B cell (primary cell): Measurements from ENCODE around the gene NEGR1. TPM values are rescaled to one million over a fixed set of nuclear protein-coding genes. Genes with fewer than 3 reads are reported as not detected.

Experiments
- ATAC-seq: fragments of 200-7000 bp; cut with Tn5 transposase; one replicate; pipeline ENCODE4 v1.10.0; 2021; ENCODE audit warnings: low read depth, mild to moderate bottlenecking, moderate number of reproducible peaks, moderate library complexity
- CTCF ChIA-PET: fragments of 350-600 bp; sonication (Branson Sonifier 250); formaldehyde crosslinking; loops from one replicate; lab custom pipeline; 2021; ENCODE audit warnings: antibody characterized with exemption, inconsistent platforms; lab: Charles Lee
- POLR2A ChIA-PET: fragments of 350-600 bp; sonication (Branson Sonifier 250); formaldehyde crosslinking; loops from one replicate; lab custom pipeline; 2021; ENCODE audit warnings: antibody characterized with exemption; lab: Charles Lee
- DNase-seq: peaks from one replicate; pipeline ENCODE4 v3.0.0; 2013
- H2AFZ ChIP-seq: 2 replicates; pipeline ENCODE4 v1.6.1; 2012; ENCODE audit warnings: mild to moderate bottlenecking, low read depth, low read length; ENCODE audit not compliant: insufficient read depth, poor library complexity, severe bottlenecking
- H3K27ac ChIP-seq, 2 donors: 1 replicate in 1 of 2; 2 replicates in 1 of 2; pipeline ENCODE4 v1.5.1; 2012 to 2013; ENCODE audit warnings: low read length in 2 of 2, mild to moderate bottlenecking in 2 of 2, moderate library complexity in 1 of 2
- H3K27me3 ChIP-seq, 4 experiments: fragments of 200-600 bp in 1 of 4; sonication (generic) in 1 of 4; replicated peaks in 1 of 4; 1 replicate in 2 of 4; 2 replicates in 2 of 4; pipeline versions ENCODE4 v1.6.1 to v1.7.0; 2013 to 2016; ENCODE audit warnings: low read length in 3 of 4, mild to moderate bottlenecking in 2 of 4, mixed read lengths in 1 of 4, moderate library complexity in 1 of 4; ENCODE audit not compliant: insufficient read depth in 4 of 4, control insufficient read depth in 3 of 4; ENCODE audit errors: control extremely low read depth in 1 of 4
- H3K36me3 ChIP-seq, 2 experiments: replicated peaks in 1 of 2; 1 replicate in 1 of 2; 2 replicates in 1 of 2; pipeline versions ENCODE4 v1.6.1 to v1.7.1; 2013; ENCODE audit warnings: low read length in 1 of 2; ENCODE audit not compliant: insufficient read depth in 2 of 2, control insufficient read depth in 1 of 2; ENCODE audit errors: control extremely low read depth in 1 of 2, extremely low read depth in 1 of 2
- H3K4me1 ChIP-seq, 2 donors: fragments of 200-600 bp in 1 of 2; sonication (generic) in 1 of 2; 1 replicate in 1 of 2; 2 replicates in 1 of 2; pipeline versions ENCODE4 v1.5.1 to v1.6.1; 2013 to 2017; ENCODE audit warnings: low read length in 2 of 2; ENCODE audit not compliant: control insufficient read depth in 2 of 2, insufficient read depth in 2 of 2
- H3K4me2 ChIP-seq: replicated peaks from 2 replicates; pipeline ENCODE3; 2012; ENCODE audit warnings: mild to moderate bottlenecking, low read depth, low read length; ENCODE audit not compliant: poor library complexity, severe bottlenecking
- H3K4me3 ChIP-seq, 5 experiments: fragments of 200-600 bp in 1 of 5; sonication (generic) in 1 of 5; 1 replicate in 3 of 5; 2 replicates in 2 of 5; pipeline versions ENCODE4 v1.5.1 to v1.7.0; 2011 to 2016; ENCODE audit warnings: low read length in 4 of 5, mild to moderate bottlenecking in 4 of 5, low read depth in 2 of 5, control low read depth in 1 of 5, moderate library complexity in 1 of 5; ENCODE audit not compliant: insufficient read depth in 1 of 5; ENCODE audit errors: control extremely low read depth in 1 of 5, extremely low read depth in 1 of 5
- H3K79me2 ChIP-seq: fragments of 200-600 bp; sonication (generic); one replicate; pipeline ENCODE4 v1.6.0; 2016; ENCODE audit warnings: low read length; ENCODE audit not compliant: control insufficient read depth, insufficient read depth
- H3K9ac ChIP-seq: fragments of 200-600 bp; sonication (generic); 2 replicates; pipeline ENCODE4 v1.6.1; 2017; ENCODE audit warnings: mild to moderate bottlenecking, low read length, moderate library complexity
- H3K9me3 ChIP-seq, 3 donors: one replicate each; pipeline versions ENCODE4 v1.6.1 to v1.7.1; 2013; ENCODE audit warnings: low read length in 2 of 3; ENCODE audit not compliant: control insufficient read depth in 2 of 3, insufficient read depth in 1 of 3; ENCODE audit errors: control extremely low read depth in 1 of 3
- H4K20me1 ChIP-seq: 2 replicates; pipeline ENCODE4 v1.6.0; 2012; ENCODE audit warnings: mild to moderate bottlenecking, low read length; ENCODE audit not compliant: insufficient read depth, control insufficient read depth, poor library complexity, severe bottlenecking
- H3K27ac Mint-ChIP-seq: one replicate; pipeline ENCODE4 v1.8.0; 2021; ENCODE audit warnings: mixed read lengths
- H3K27me3 Mint-ChIP-seq: one replicate; pipeline ENCODE4 v1.8.0; 2021; ENCODE audit warnings: mixed read lengths
- H3K4me1 Mint-ChIP-seq: one replicate; pipeline ENCODE4 v1.8.0; 2021; ENCODE audit warnings: mixed read lengths
- H3K4me3 Mint-ChIP-seq: one replicate; pipeline ENCODE4 v1.8.0; 2021; ENCODE audit warnings: mixed read lengths
- H3K9me3 Mint-ChIP-seq: one replicate; pipeline ENCODE4 v1.8.0; 2022; ENCODE audit warnings: mixed read lengths; ENCODE audit not compliant: insufficient read depth
- EZH2 ChIP-seq: IDR thresholded peaks from 2 replicates; pipeline ENCODE4 v1.6.1; 2012; ENCODE audit warnings: borderline replicate concordance, low read depth, mild to moderate bottlenecking, moderate library complexity, low read length; ENCODE audit not compliant: insufficient read depth, poor library complexity, severe bottlenecking
- WGBS: methylation state at CpG from one replicate; pipeline ENCODE4 v1.1.5; 2013; ENCODE audit warnings: missing lambda C conversion rate; ENCODE audit not compliant: insufficient coverage; 5-methylcytosine and 5-hydroxymethylcytosine counted together
- intact Hi-C: fragments of 100-400 bp; cut with micrococcal nuclease; formaldehyde crosslinking; loops from one replicate; pipeline ENCODE4 v1.10.0; 2022
- polyA plus RNA-seq: library from polyadenylated mRNA; depleted of rRNA; stranded (reverse); fragments of >200 nt; gene quantifications from 2 replicates; pipeline ENCODE4 v1.2.3, GENCODE V29; 2012
- total RNA-seq, 2 donors: library from RNA; stranded (reverse); fragments of 120-200 nt in 1 of 2; gene quantifications; 1 replicate in 1 of 2; 2 replicates in 1 of 2; pipeline versions ENCODE4 v1.2.3 to v1.2.4, GENCODE V29; 2013 to 2022
- TF ChIP-seq, protein P1 (sequence below): fragments of 200-600 bp; IDR thresholded peaks from one replicate; pipeline ENCODE4 v1.8.0; 2022; ENCODE audit warnings: antibody characterized with exemption, mild to moderate bottlenecking

NEGR1 gene
- total and polyA plus RNA-seq, 2 donors (not counting 1 experiment from before 2014, with no cell fraction given), result 0.01 TPM; not detected in 1

DNA sequence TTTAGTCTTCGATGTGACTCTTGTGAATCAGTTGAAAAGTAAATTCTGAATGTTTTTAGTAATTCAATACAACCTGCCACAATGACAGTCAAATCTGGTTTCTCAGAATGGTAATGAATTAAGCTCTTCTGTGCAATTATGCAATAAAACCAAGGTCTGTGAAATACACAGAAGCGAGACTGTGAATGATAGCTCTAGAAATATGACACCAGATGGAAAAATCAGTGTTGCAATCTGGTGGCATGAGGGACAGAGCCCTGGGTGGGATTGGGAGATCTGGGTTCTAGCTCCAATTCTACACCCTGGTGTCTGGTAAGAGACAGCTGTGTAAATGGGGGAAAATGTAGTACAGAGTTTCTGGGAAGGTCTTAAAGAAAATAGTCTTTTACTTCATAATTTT lies 615.1 kb downstream of the NEGR1 start:
- H2AFZ ChIP-seq, result no peak overlapping the region
- no peaks in the 10 kb centered on the region for H4K20me1 ChIP-seq
- TF ChIP-seq, protein P1, sequence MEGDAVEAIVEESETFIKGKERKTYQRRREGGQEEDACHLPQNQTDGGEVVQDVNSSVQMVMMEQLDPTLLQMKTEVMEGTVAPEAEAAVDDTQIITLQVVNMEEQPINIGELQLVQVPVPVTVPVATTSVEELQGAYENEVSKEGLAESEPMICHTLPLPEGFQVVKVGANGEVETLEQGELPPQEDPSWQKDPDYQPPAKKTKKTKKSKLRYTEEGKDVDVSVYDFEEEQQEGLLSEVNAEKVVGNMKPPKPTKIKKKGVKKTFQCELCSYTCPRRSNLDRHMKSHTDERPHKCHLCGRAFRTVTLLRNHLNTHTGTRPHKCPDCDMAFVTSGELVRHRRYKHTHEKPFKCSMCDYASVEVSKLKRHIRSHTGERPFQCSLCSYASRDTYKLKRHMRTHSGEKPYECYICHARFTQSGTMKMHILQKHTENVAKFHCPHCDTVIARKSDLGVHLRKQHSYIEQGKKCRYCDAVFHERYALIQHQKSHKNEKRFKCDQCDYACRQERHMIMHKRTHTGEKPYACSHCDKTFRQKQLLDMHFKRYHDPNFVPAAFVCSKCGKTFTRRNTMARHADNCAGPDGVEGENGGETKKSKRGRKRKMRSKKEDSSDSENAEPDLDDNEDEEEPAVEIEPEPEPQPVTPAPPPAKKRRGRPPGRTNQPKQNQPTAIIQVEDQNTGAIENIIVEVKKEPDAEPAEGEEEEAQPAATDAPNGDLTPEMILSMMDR, result no peak
- TF ChIP-seq EZH2, result no peak
- DNase-seq (no peak), ATAC-seq (no peak)
- H3K27me3 ChIP-seq, result no peaks in the 10 kb centered on the region
- H3K27ac ChIP-seq, result no peak overlapping the region
- intact Hi-C loops, result no loop called here
- Mint-ChIP-seq H3K9me3 (no peaks in the 10 kb centered on the region), H3K4me1 (no peaks in the 10 kb centered on the region), H3K4me3 (no peak overlapping the region), H3K27me3 (no peaks in the 10 kb centered on the region), H3K27ac (no peak overlapping the region)
- no peak overlapping the region for H3K4me2 ChIP-seq
- H3K79me2 ChIP-seq, result no peaks in the 10 kb centered on the region
- no peaks in the 10 kb centered on the region for H3K4me1 ChIP-seq
- H3K36me3 ChIP-seq, result no peaks in the 10 kb centered on the region
- H3K4me3 ChIP-seq, result no peak overlapping the region
- 80% methylated on average over 1 of the region's 2 CpGs for WGBS
- H3K9me3 ChIP-seq, result no peaks in the 10 kb centered on the region
- ChIA-PET CTCF (no interaction called here), POLR2A (no interaction called here)
- H3K9ac ChIP-seq, result no peak overlapping the region

DNA sequence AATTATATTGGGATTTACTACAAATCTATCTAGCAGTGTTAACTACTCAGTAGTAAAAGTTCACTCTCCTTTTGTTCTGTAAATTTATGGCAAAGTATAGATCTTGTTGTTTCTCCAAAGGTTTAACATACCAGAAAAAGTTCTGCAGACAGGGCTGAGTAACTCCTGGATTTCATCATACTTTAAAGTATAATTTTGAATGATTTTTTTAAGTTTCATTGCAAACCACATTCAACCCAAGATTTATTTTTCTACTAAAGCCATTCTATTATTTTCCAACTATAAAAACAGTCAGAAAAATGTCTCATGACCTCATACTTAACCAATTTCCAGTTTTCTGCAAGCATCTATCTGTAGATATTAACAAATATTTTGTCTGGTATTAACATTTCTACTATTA lies 615.7 kb downstream of the NEGR1 start:
- H3K9me3 ChIP-seq, result no peaks in the 10 kb centered on the region
- H3K27me3 ChIP-seq, result no peaks in the 10 kb centered on the region
- Mint-ChIP-seq H3K27ac (no peak overlapping the region), H3K4me1 (no peaks in the 10 kb centered on the region), H3K4me3 (no peak overlapping the region), H3K9me3 (no peaks in the 10 kb centered on the region), H3K27me3 (no peaks in the 10 kb centered on the region)
- no peaks in the 10 kb centered on the region for H3K79me2 ChIP-seq
- H3K4me1 ChIP-seq, result no peaks in the 10 kb centered on the region
- ATAC-seq, result no peak
- POLR2A ChIA-PET, result no interaction called here
- no peak for DNase-seq
- H3K27ac ChIP-seq, result no peak overlapping the region
- CTCF ChIA-PET, result no interaction called here
- no peaks in the 10 kb centered on the region for H3K36me3 ChIP-seq
- H3K9ac ChIP-seq, result no peak overlapping the region
- no peak overlapping the region for H3K4me3 ChIP-seq
- no peaks in the 10 kb centered on the region for H4K20me1 ChIP-seq
- intact Hi-C loops, result no loop called here
- no peak overlapping the region for H3K4me2 ChIP-seq
- TF ChIP-seq, protein P1, result no peak
- TF ChIP-seq EZH2, result no peak
- H2AFZ ChIP-seq, result no peak overlapping the region
